ENCODE results near the gene DENND2C.

GRCh38 chr1:114671011-114671938, 1.4 kb upstream of the DENND2C start:
- TF ChIP-seq ATF3 (IDR thresholded peaks at IDR 0.05), result no peak
- no peak for TF ChIP-seq HNF4G (IDR thresholded peaks at IDR 0.05)
- TF ChIP-seq YY1 (IDR thresholded peaks at IDR 0.05), result no peak
- TF ChIP-seq CTCF (IDR thresholded peaks at IDR 0.05; ENCODE audit: low read depth, low read length, missing input control), result peak; percentile 23
- TF ChIP-seq REST (IDR thresholded peaks at IDR 0.05), result no peak
- no peak for TF ChIP-seq JUND (IDR thresholded peaks at IDR 0.05)
- TF ChIP-seq TAF1 (conservative IDR thresholded peaks at IDR 0.05), result no peak
- TF ChIP-seq RXRA (IDR thresholded peaks at IDR 0.05), result no peak
- no peak for TF ChIP-seq MAX (IDR thresholded peaks at IDR 0.05)
- no peak for TF ChIP-seq EGR1 (IDR thresholded peaks at IDR 0.05; ENCODE audit: low read depth in 2 of 2)

All from liver (tissue), 3 donors.